MM.1S (cell line): Measurements from ENCODE around the gene CYP2A13.
"Not testable (repeated sequence)": the region's sequence is repeated elsewhere in the genome, so short reads cannot be mapped to it uniquely, and the experiment has no call there.

ENCODE experiments used
- DNase-seq: peaks from one replicate; pipeline ENCODE4 v3.0.0-alpha.2; 2015
- H2AFZ ChIP-seq: fragments of 300-600 bp; sonication (generic); 2 replicates; pipeline ENCODE4 v1.6.0; 2016; ENCODE audit warnings: antibody characterized with exemption, low read length
- H3F3A ChIP-seq: fragments of 300-600 bp; sonication (generic); 2 replicates; pipeline ENCODE4 v1.6.1; 2016; ENCODE audit warnings: mild to moderate bottlenecking, antibody characterized with exemption, low read length, moderate library complexity, mixed read lengths; ENCODE audit not compliant: insufficient read depth
- H3K27ac ChIP-seq: fragments of 300-600 bp; sonication (generic); 2 replicates; pipeline ENCODE4 v1.5.1; 2016; ENCODE audit warnings: mild to moderate bottlenecking, low read length
- H3K27me3 ChIP-seq: fragments of 300-600 bp; sonication (generic); replicated peaks from 2 replicates; pipeline ENCODE4 v1.6.0; 2016; ENCODE audit warnings: low read length; ENCODE audit not compliant: insufficient read depth
- H3K36me3 ChIP-seq: fragments of 300-600 bp; sonication (generic); replicated peaks from 2 replicates; pipeline ENCODE4 v1.6.1; 2016; ENCODE audit warnings: mild to moderate bottlenecking, low read length, mixed read lengths; ENCODE audit not compliant: insufficient read depth
- H3K4me1 ChIP-seq: fragments of 300-600 bp; sonication (generic); 2 replicates; pipeline ENCODE4 v1.6.1; 2016; ENCODE audit warnings: low read length, mixed read lengths
- H3K4me2 ChIP-seq: fragments of 300-600 bp; sonication (generic); 2 replicates; pipeline ENCODE4 v1.6.0; 2016; ENCODE audit warnings: low read depth, low read length
- H3K4me3 ChIP-seq: fragments of 300-600 bp; sonication (generic); 2 replicates; pipeline ENCODE4 v1.5.1; 2016; ENCODE audit warnings: low read length, mixed read lengths
- H3K79me2 ChIP-seq: fragments of 300-600 bp; sonication (generic); 2 replicates; pipeline ENCODE4 v1.6.1; 2016; ENCODE audit warnings: mixed run types, low read length, mixed read lengths
- H3K9ac ChIP-seq: fragments of 300-600 bp; sonication (generic); 2 replicates; pipeline ENCODE4 v1.6.1; 2016; ENCODE audit warnings: low read length, mixed read lengths
- H3K9me2 ChIP-seq: fragments of 300-600 bp; sonication (generic); replicated peaks from 2 replicates; pipeline ENCODE4 v1.6.1; 2016; ENCODE audit warnings: mild to moderate bottlenecking, low read length, mixed read lengths; ENCODE audit not compliant: insufficient read depth
- H3K9me3 ChIP-seq: fragments of 300-600 bp; sonication (generic); replicated peaks from 2 replicates; pipeline ENCODE4 v1.6.1; 2016; ENCODE audit warnings: mild to moderate bottlenecking, low read length, mixed read lengths; ENCODE audit not compliant: insufficient read depth
- H4K20me1 ChIP-seq: fragments of 300-600 bp; sonication (generic); 2 replicates; pipeline ENCODE4 v1.6.1; 2016; ENCODE audit warnings: mild to moderate bottlenecking, low read length, moderate library complexity, mixed read lengths; ENCODE audit not compliant: insufficient read depth
- EZH2 ChIP-seq: fragments of 300-600 bp; sonication (generic); optimal IDR thresholded peaks from 2 replicates; pipeline ENCODE3; 2017; ENCODE audit warnings: low read depth, mild to moderate bottlenecking, antibody characterized with exemption, low read length, mixed read lengths
- EZH2phosphoT487 ChIP-seq: fragments of 300-600 bp; sonication (generic); IDR thresholded peaks from 2 replicates; pipeline ENCODE4 v1.6.1; 2018; ENCODE audit warnings: antibody characterized with exemption, low read length
- TF ChIP-seq, protein P1 (sequence below): fragments of 300-600 bp; sonication (generic); IDR thresholded peaks from 2 replicates; pipeline ENCODE4 v1.5.1; 2016; ENCODE audit warnings: antibody characterized with exemption, low read length, mixed read lengths

CYP2A13 gene, protein sequence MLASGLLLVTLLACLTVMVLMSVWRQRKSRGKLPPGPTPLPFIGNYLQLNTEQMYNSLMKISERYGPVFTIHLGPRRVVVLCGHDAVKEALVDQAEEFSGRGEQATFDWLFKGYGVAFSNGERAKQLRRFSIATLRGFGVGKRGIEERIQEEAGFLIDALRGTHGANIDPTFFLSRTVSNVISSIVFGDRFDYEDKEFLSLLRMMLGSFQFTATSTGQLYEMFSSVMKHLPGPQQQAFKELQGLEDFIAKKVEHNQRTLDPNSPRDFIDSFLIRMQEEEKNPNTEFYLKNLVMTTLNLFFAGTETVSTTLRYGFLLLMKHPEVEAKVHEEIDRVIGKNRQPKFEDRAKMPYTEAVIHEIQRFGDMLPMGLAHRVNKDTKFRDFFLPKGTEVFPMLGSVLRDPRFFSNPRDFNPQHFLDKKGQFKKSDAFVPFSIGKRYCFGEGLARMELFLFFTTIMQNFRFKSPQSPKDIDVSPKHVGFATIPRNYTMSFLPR

DNA sequence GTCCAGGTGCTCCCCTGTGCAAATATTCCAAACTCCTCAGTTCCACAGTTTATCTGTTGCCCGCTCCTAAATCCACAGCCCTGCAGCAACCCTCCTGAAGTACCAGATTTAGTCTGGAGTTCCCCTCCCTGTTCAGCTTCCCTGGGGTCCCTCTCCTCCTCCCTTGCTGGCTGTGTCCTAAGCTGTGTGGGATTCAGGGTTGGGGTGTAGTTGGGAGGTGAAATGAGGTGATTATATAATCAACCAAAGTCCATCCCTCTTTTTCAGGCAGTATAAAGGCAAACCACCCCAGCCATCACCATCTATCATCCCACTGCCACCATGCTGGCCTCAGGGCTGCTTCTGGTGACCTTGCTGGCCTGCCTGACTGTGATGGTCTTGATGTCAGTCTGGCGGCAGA, at the start of gene CYP2A13:
CYP2A13 (plus strand) TSS at position 301 of the 400 bp plus-strand sequence; CDS start at position 322, 21 bp downstream.
- no peak for TF ChIP-seq EZH2phosphoT487
- TF ChIP-seq EZH2: no peak
- TF ChIP-seq, protein P1, sequence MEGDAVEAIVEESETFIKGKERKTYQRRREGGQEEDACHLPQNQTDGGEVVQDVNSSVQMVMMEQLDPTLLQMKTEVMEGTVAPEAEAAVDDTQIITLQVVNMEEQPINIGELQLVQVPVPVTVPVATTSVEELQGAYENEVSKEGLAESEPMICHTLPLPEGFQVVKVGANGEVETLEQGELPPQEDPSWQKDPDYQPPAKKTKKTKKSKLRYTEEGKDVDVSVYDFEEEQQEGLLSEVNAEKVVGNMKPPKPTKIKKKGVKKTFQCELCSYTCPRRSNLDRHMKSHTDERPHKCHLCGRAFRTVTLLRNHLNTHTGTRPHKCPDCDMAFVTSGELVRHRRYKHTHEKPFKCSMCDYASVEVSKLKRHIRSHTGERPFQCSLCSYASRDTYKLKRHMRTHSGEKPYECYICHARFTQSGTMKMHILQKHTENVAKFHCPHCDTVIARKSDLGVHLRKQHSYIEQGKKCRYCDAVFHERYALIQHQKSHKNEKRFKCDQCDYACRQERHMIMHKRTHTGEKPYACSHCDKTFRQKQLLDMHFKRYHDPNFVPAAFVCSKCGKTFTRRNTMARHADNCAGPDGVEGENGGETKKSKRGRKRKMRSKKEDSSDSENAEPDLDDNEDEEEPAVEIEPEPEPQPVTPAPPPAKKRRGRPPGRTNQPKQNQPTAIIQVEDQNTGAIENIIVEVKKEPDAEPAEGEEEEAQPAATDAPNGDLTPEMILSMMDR: no peak
- no peak within 1 kb of the TSS for H3K4me2 ChIP-seq
- no peak within 1 kb of the TSS for H3K27ac ChIP-seq
- H3K9me3 ChIP-seq: no peaks in the 10 kb centered on the region
- H3K27me3 ChIP-seq: peaks cover 43% of the 10 kb centered on the region
- H3K4me3 ChIP-seq: no peak within 1 kb of the TSS
- no peaks in the 10 kb centered on the region for H4K20me1 ChIP-seq
- no peaks in the 10 kb centered on the region for H3F3A ChIP-seq
- H3K9me2 ChIP-seq: no peaks in the 10 kb centered on the region
- DNase-seq: no peak
- no peak within 1 kb of the TSS for H3K9ac ChIP-seq
- H3K4me1 ChIP-seq: no peaks in the 10 kb centered on the region
- no peaks in the 10 kb centered on the region for H3K79me2 ChIP-seq
- no peaks in the 10 kb centered on the region for H3K36me3 ChIP-seq
- H2AFZ ChIP-seq: no peak within 1 kb of the TSS

DNA sequence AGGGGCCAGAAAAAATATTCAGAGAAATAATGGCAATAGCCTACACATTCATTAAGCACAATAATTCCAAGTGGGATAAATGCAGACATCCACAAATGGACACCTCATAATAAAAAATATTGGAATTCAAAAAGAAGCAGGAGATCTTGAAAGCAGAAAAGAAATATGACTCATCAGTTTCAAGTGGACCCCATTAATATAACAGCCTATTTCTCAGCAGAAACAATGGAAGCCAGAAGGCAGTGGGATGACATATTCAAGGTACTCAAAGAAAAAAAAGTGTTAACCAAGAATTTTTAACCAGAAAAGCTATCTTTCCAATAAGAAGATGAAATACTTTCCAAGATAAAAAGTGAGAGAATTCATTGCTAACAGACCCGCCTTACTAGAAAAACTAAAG, 48.4 kb upstream of the CYP2A13 start:
- H3K9me2 ChIP-seq: no peaks in the 10 kb centered on the region
- no peaks in the 10 kb centered on the region for H3K79me2 ChIP-seq
- no peak overlapping the region for H3K9ac ChIP-seq
- H2AFZ ChIP-seq: no peak overlapping the region
- H3K4me2 ChIP-seq: no peak overlapping the region
- H3K36me3 ChIP-seq: no peaks in the 10 kb centered on the region
- no peak for DNase-seq
- peaks cover 51% of the 10 kb centered on the region for H3K27me3 ChIP-seq
- H3K27ac ChIP-seq: no peak overlapping the region
- TF ChIP-seq EZH2 (no peak), EZH2phosphoT487 (no peak)
- TF ChIP-seq, protein P1: no peak
- no peaks in the 10 kb centered on the region for H4K20me1 ChIP-seq
- H3K4me3 ChIP-seq: no peak overlapping the region
- no peaks in the 10 kb centered on the region for H3F3A ChIP-seq
- no peaks in the 10 kb centered on the region for H3K9me3 ChIP-seq
- H3K4me1 ChIP-seq: no peaks in the 10 kb centered on the region

DNA sequence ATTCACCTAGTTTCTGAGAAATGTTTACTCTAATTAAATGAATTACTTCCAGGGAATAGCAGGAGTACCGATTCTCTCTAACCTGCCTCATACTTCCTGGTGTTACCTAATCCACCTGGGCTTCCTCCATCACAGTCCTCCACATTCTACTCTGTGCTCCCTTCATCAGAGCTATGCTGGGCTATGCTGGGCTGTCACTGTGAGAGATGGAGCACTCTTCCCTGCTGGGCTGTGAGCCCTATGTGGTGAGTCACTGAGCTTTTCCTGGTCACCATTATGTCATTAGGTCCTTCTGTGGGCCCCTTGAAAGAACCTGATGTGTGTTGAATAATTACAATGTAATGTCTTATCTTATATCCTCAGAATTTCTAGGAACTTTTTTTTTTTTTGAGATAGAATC, 43.2 kb upstream of the CYP2A13 start:
- not testable (repeated sequence) for H3K36me3 ChIP-seq, H3K9me3 ChIP-seq, H3K4me3 ChIP-seq, H3K27ac ChIP-seq, H3K4me2 ChIP-seq, H3F3A ChIP-seq, H3K9ac ChIP-seq, H2AFZ ChIP-seq, H3K9me2 ChIP-seq, H4K20me1 ChIP-seq, H3K4me1 ChIP-seq, DNase-seq, H3K79me2 ChIP-seq
- H3K27me3 ChIP-seq: peaks cover 52% of the 10 kb centered on the region

DNA sequence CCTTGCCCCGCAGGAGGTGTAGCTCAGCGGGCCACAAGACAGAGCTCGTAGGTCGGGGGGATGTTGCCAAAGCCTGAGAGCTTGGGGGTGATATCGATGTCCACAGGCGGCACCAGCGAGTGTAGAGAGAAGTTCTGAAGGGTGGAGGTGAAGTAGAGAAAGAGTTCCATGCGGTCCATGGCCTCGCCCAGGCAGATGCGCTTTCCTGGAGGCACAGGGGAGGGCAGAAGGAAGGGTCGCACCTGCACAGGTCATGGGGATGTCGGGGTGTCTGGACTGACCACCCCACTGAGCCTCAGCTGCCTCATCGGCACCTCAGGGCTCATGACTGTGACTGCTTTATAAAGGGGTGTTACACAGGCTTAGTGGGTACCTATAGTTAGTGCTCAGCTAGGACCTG, 37.8 kb upstream of the CYP2A13 start:
- TF ChIP-seq, protein P1: no peak
- no peak for TF ChIP-seq EZH2phosphoT487
- Histone ChIP-seq H3K4me2 (no peak overlapping the region), H3K9me2 (no peaks in the 10 kb centered on the region), H3K9me3 (no peaks in the 10 kb centered on the region), H3K27ac (no peak overlapping the region), H3K4me3 (no peak overlapping the region), H3F3A (no peaks in the 10 kb centered on the region), H3K9ac (no peak overlapping the region), H3K27me3 (peaks cover 53% of the 10 kb centered on the region), H4K20me1 (no peaks in the 10 kb centered on the region), H3K4me1 (no peaks in the 10 kb centered on the region), H3K36me3 (no peaks in the 10 kb centered on the region), H3K79me2 (no peaks in the 10 kb centered on the region), H2AFZ (no peak overlapping the region)
- no peak for DNase-seq

DNA sequence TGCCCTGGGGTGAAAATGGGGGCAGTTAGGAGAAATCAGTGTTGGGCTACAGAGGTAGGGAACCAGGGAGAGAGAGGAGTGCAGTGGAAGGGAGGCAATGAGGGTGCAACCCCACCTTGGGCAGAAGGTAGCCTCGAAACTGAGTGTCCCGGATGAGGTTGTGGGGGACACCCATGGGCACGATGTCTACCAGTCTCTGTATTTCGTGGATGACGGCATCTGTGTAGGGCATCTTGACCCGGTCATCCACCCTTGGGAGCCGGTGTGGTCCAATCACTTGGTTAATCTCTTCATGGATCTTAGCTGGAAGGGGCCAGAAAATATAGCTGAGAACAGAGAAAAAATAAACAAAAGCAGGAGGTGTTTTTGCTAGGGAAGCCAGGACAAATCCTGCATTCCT, 36.1 kb upstream of the CYP2A13 start:
- not testable (repeated sequence) for H3K4me2 ChIP-seq, H3K9ac ChIP-seq, DNase-seq

More for the DNA sequence above, 36.1 kb upstream of the CYP2A13 start:
- not testable (repeated sequence) for H3K27ac ChIP-seq, H2AFZ ChIP-seq, H3K4me3 ChIP-seq, H3K79me2 ChIP-seq, H3F3A ChIP-seq, H4K20me1 ChIP-seq, H3K36me3 ChIP-seq, H3K4me1 ChIP-seq, H3K9me2 ChIP-seq, H3K9me3 ChIP-seq
- peaks cover 67% of the 10 kb centered on the region for H3K27me3 ChIP-seq
